ENCODE data around the gene BCAS3.
"Not testable (repeated sequence)": the region's sequence is repeated elsewhere in the genome, so short reads cannot be mapped to it uniquely, and the experiment has no call there.

BCAS3 gene

DNA sequence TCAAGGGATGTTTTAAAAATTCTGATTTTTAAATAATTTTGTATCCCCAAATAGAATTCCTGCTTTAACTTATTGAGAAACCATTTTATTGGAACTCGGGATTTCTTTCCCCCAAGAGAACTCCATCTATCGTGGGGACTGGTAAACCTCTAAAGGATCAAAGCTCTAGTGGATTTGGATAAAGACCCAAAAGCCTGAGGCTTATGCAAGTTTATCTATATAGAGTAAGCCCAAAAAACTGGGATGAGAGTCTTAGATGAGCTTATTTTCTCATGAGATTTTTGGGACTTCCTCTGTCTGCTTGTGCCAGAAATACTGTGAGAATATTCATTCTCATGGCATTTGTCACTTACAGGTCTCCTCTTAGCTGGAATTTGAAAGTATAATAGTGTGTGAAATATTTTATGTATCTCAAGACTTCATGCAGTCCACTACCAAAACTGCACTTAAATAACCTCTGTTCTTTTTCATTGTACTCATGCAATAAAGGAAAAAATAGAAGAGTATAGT is 333.1 kb downstream of the BCAS3 start:
- no peak for DNase-seq

DNA sequence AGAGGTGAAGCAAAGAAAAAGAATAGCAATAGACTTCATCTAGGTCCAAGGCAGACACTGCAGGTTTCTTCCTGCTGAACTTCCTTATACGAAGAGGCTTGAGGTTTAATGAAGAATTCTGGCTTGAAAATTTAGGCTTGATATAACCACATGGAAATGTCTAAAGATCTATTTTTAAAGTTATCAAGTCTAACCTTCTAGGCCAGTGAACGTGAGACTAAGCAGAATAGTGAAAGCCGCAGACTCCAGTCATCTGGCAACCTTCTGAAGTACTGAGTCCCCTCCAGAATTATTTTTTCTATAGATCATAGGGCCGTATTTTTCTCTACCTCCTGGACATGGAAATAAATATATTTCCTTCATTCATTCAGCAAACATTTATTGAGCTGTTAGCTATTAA is 333.6 kb downstream of the BCAS3 start:
- no peak for DNase-seq

DNA sequence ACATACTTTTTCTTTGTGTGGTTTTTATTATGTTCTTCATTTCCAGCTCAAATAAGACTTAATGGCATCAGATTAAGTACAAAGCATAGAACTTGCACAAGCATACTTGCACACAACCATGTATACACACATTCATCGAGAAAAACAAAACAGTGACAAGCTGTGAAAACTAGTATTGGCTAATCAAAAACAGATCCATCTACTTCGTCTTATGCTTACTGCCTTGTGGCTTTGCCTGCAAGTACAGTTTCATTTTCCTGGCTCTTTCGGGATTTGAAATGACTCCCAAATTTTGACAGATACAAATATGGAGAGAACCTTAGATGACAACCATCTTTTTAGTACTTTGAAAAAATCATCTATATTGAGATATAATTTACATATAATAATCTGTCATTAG is 338.3 kb downstream of the BCAS3 start:
- DNase-seq = no peak

GRCh38 chr17:61017317-61018006 is 339.8 kb downstream of the BCAS3 start:
- DNase-seq = no peak

GRCh38 chr17:61018938-61019337 is 341.3 kb downstream of the BCAS3 start:
- no peak for DNase-seq

GRCh38 chr17:61023996-61024395 is 346.3 kb downstream of the BCAS3 start:
- no peak for DNase-seq

- DNase-seq = no peak
These were observed 349.2 kb downstream of the BCAS3 start for GRCh38 chr17:61026818-61027217.

DNA sequence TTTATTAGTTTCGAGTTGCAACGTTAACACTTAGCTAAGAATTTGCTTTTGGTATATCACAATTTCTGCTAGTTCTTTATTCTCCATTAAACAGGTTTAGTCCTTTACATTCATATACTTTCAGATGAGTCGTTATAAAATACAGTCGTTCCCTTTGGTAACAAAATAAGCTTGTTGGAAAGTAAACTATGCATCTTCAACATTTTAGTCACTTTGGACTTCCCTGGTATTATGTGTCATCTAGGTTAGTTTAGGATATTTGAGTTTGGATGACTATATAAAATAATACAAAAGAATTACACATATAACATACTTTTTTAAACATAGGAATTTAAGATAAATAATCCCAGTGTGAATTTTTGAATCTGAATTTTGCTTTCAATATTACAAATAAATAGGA is 351.5 kb downstream of the BCAS3 start:
- DNase-seq = no peak

DNA sequence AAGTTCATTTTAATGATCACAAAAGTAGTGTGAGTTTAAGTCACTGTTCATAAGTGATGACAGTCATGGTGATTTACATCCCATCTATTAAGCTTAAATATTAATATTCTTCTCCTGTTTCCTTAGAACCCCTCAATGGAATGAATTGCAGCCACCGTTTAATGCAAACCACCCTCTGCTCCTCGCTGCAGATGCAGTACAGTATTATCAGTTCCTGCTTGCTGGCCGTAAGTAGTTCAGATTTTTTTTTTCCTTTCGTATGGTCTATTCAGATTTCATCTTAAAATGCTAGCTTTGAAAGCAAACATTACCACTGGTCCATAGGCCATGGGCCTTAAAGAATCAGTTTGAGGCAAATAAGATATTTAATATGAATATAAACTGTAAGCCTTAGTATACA is 363.0 kb downstream of the BCAS3 start:
- DNase-seq = no peak

DNA sequence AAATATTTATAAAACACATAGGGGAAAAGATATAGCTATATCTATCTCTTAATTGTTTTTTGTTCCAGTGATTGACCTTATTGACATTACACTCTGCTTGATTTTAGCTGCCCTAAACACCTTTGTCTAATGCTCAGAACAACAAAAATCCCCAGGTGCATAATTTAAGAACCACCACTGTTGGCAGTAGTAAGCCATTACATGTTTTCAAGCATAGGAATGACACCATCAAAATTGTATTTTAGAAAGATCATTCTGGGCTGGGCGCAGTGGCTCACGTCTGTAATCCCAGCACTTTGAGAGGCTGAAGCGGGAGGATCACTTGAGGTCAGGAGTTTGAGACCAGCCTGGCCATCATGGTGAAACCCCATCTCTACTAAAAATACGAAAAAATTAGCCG is 364.7 kb downstream of the BCAS3 start:
- not testable (repeated sequence) for DNase-seq

DNA sequence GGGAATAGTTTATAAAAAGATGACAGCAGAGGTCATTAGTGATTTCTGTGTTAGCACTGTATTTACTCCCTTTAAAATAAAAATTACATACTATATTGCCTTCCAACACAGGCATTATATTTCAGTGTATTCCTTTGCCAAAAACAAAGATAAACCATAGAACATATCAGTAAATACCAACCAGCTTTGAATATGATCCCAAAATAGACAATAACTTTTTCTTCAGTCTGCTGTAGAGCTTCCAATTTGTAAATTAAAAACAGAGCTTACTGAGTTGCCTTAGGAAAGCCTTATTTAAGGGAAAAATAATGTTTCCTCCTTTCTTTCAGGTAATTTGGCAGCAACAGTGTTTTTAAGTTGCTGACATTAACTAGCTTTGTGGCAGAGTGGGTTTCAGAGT is 369.9 kb downstream of the BCAS3 start:
- no peak for DNase-seq

DNA sequence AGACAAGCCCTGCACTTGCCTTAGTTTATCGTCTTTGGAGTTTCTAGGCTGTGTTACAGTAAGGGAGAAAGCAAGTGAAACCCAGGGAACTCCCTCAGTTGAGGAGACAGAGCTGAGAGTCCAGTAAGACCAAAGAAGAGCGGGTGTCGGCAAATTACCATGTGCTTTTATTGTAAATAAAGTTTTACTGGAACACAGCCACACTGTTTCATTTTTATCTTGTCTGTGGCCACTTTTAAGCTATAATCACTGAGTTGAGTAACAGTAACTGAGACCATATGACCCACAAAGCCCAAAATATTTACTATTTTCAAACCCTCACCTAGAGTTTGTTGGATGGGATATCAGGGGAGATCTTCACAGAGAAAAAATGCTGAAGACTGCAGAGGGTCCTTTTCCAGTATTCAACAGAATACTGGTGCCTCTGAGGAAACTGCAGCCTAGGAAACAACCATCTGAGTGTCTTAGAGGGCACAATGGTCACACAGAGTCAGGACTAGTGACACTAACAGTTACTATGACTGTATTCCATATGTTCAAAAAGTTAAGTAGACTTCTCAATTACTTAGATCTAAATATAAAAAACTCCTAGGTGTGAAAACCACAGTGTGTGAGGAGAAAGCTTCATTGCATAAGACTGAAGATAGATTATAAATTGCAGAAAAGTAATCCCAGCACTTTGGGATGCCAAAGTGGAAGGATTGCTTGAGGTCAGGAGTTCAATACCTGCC is 370.9 kb downstream of the BCAS3 start:
- no peak for DNase-seq

GRCh38 chr17:61053469-61053868 is 375.8 kb downstream of the BCAS3 start:
- DNase-seq = no peak

DNA sequence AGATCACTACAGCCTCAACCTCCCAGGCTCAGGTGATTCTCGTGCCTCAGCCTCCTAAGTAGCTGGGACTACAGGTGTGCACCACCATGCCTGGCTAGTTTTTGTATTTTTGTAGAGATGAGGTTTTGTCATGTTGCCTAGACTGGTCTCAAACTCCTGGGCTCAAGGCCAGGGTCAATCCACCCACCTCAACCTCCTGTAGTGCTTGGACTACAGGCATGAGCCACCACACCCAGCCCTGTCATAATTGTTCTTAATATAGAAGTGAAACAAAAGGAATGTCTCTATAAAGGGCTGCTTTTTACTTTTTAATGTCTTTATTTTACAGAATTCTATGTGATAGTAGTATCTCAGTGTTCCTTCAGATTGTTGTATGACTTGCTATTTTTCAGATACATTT is 376.8 kb downstream of the BCAS3 start:
- no peak for DNase-seq

GRCh38 chr17:61057257-61057656 is 379.6 kb downstream of the BCAS3 start:
- no peak for DNase-seq

GRCh38 chr17:61058066-61058465 is 380.4 kb downstream of the BCAS3 start:
- DNase-seq = no peak

- DNase-seq = no peak
These were observed 385.9 kb downstream of the BCAS3 start for GRCh38 chr17:61063528-61063927.

- no peak for DNase-seq
These were observed 386.7 kb downstream of the BCAS3 start for GRCh38 chr17:61064087-61064951.

DNA sequence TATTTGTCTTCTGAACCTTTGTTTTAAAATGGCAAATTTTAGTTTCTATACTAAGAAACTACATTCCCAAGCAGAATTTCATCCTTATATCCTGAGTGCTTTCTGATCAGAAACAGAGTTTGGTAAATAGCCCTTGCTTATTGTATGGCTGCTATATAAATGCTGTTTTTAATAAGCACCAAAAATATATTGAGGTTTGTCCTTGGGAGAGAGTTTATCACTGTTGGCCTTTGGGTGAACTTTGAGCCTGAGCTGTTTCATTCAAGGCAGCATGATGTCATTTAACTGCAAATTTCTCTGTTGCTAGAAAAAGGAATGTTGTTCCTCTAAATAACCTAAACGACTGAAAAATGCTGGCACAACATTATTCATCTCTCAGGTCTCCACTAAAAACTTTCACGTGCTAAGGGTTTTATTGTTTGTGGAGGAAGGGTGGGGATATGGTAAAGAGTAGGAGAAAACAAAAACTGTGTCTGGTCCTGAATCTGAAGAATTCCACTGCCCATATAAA is 387.7 kb downstream of the BCAS3 start:
- no peak for DNase-seq

DNA sequence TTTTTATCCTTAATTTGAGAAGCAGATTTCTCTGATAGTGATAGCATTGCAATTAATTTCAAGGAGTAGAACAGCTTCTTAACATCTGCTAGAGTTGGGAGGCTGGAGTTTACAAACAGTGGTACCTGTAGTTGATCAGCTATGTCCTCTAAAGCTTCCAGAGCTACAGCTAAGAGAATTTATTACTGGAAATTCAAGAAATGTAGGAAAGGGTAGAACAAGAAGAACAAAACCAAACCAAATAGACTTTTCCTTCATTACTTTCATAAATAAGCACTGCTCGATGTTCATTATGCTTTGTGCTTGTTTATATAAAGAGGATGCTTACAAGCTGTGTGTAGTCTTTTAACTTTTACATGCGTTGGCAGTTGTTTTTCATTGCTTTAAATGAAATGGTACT is 388.4 kb downstream of the BCAS3 start:
- no peak for DNase-seq

DNA sequence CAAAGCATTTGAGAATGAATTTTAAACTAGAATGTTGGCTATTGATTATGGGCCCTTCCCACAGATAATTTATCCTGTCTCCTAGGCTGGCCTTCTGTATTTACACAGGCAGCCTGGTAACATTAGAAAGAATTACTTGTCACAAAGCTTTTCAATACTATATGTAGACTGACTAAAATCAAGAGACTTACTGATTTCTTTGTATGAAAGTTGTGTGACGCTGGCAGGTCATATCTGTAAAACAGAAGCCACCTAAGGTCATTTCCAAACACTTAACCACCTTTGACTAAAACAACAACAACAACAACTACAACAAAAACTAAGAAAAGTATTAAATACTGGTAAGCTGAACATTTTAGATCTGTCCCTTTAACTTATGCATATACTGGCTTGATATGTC is 393.0 kb downstream of the BCAS3 start:
- no peak for DNase-seq

DNA sequence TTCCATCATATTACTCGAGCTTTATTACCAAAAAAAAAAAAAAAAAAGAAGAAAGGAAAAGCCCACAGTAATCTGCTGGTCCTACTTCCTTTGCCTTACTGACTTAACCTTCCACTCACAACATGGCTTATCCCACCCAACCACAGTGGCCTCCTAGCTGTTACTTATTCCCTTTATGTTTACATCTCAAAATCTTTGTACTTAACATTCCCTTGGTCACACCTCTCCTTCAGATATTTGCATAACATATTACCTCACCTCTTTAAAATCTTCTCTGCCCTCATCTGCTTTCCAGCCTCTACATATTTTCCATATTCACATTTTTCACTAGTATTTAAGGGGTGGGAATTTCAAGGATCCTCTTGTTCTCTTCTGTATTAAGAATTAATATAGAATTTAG is 395.0 kb downstream of the BCAS3 start:
- no peak for DNase-seq

GRCh38 chr17:61073131-61073530 is 395.5 kb downstream of the BCAS3 start:
- no peak for DNase-seq
